PC-9 (cell line): ENCODE data around the gene TMCO6.

Experiments used
- EZH2 ChIP-seq: fragments of 200-600 bp; sonication (generic); IDR thresholded peaks from 2 replicates; pipeline ENCODE4 v1.8.0; 2017; ENCODE audit warnings: antibody characterized with exemption, low read depth
- TF ChIP-seq, protein P1 (sequence below): fragments of 200-600 bp; sonication (generic); conservative IDR thresholded peaks from 2 replicates; pipeline ENCODE4 v1.6.1; 2017; ENCODE audit warnings: mixed run types, antibody characterized with exemption, mild to moderate bottlenecking, moderate library complexity

DNA sequence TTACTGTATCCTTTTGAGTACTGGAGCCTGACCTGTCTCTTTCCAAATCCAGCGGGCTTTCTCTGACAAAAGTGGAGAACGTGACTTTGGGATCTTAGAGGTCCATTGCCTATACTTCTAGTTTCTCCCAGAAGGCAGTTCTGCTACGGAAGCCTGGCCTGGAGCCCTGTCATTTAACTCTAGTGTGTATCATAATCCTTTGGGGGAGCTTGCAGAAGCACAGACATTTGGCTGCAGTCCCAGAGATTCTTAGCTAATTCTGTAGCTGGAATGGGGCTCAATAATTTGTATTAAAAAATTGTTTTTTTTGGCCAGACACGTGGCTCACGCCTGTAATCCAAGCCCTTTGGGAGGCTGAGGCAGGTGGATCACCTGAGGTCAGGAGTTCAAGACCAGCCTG lies 55.0 kb downstream of the TMCO6 start:
- TF ChIP-seq, protein P1, sequence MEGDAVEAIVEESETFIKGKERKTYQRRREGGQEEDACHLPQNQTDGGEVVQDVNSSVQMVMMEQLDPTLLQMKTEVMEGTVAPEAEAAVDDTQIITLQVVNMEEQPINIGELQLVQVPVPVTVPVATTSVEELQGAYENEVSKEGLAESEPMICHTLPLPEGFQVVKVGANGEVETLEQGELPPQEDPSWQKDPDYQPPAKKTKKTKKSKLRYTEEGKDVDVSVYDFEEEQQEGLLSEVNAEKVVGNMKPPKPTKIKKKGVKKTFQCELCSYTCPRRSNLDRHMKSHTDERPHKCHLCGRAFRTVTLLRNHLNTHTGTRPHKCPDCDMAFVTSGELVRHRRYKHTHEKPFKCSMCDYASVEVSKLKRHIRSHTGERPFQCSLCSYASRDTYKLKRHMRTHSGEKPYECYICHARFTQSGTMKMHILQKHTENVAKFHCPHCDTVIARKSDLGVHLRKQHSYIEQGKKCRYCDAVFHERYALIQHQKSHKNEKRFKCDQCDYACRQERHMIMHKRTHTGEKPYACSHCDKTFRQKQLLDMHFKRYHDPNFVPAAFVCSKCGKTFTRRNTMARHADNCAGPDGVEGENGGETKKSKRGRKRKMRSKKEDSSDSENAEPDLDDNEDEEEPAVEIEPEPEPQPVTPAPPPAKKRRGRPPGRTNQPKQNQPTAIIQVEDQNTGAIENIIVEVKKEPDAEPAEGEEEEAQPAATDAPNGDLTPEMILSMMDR: no peak
- TF ChIP-seq EZH2: no peak
